D721Med (cell line): Measurements from ENCODE around the gene PAM.

Source experiments
- DNase-seq: peaks from one replicate; pipeline ENCODE4 v3.0.0; 2011; ENCODE audit warnings: low spot score; ENCODE audit not compliant: insufficient read length
- FAIRE-seq: peaks from 2 replicates; lab custom pipeline; 2011; peaks lifted over from hg19 to GRCh38; lab: Jason Lieb, UNC
- CTCF ChIP-seq: IDR thresholded peaks from 2 replicates; pipeline ENCODE4 v1.5.1; 2012; ENCODE audit warnings: mild to moderate bottlenecking, control low read depth; ENCODE audit not compliant: insufficient read depth; ENCODE audit errors: missing control alignments

The PAM gene

GRCh38 chr5:102754767-102755431 is at the start of gene PAM:
Gene PAM, plus strand, starts transcription at chr5:102755305. Its CDS starts 110,891 bp downstream, at chr5:102866196.
- no peak for TF ChIP-seq CTCF
- FAIRE-seq (no peak), DNase-seq (peak; percentile 48)

GRCh38 chr5:102711525-102712385 is 43.4 kb upstream of the PAM start:
- FAIRE-seq = no peak

GRCh38 chr5:102713278-102713677 is 41.8 kb upstream of the PAM start:
- FAIRE-seq (no peak), DNase-seq (no peak)
- no peak for TF ChIP-seq CTCF

More at GRCh38 chr5:102711525-102712385, 43.4 kb upstream of the PAM start:
- no peak for TF ChIP-seq CTCF
- DNase-seq = no peak

- TF ChIP-seq CTCF = no peak
- no peak for DNase-seq
- FAIRE-seq = no peak
Measured at GRCh38 chr5:102713682-102714231, 41.3 kb upstream of the PAM start.

GRCh38 chr5:102715082-102715807 is 39.9 kb upstream of the PAM start:
- TF ChIP-seq CTCF = no peak
- FAIRE-seq = no peak
- no peak for DNase-seq

GRCh38 chr5:102716017-102716416 is 39.1 kb upstream of the PAM start:
- no peak for TF ChIP-seq CTCF
- DNase-seq (no peak), FAIRE-seq (no peak)
